HepG2 (cell line): Measurements from ENCODE around the gene TRIM3. TPM values are rescaled to one million over a fixed set of nuclear protein-coding genes. Genes with fewer than 3 reads are reported as not detected.

Experiments used
- CC2D1A ChIP-seq: sonication (generic); formaldehyde crosslinking; IDR thresholded peaks from 2 replicates; pipeline ENCODE4 v1.8.1; 2023; ENCODE audit warnings: mild to moderate bottlenecking, missing genetic modification reagents
- KAT7 ChIP-seq: IDR thresholded peaks from 2 replicates; pipeline ENCODE4 v1.6.1; 2018; ENCODE audit warnings: borderline replicate concordance, missing compliant biosample characterization
- NFIB ChIP-seq: sonication (generic); formaldehyde crosslinking; IDR thresholded peaks from 2 replicates; pipeline ENCODE4 v1.9.0; 2021; ENCODE audit warnings: missing genetic modification reagents, mild to moderate bottlenecking, borderline replicate concordance
- TBL1XR1 ChIP-seq: fragments of 150-350 bp; IDR thresholded peaks from 2 replicates; pipeline ENCODE4 v1.6.1; 2014; ENCODE audit warnings: borderline replicate concordance, low read length; ENCODE audit not compliant: partially characterized antibody
- ZBTB40 ChIP-seq, 2 experiments: fragments of 450-650 bp in 1 of 2; sonication (generic) in 1 of 2; formaldehyde crosslinking in 1 of 2; IDR thresholded peaks; 2 replicates each; pipeline versions ENCODE4 v1.6.1 to v1.8.0; 2016 to 2022; ENCODE audit warnings: antibody characterized with exemption in 1 of 2, mild to moderate bottlenecking in 1 of 2, missing genetic modification reagents in 1 of 2
- ZNF441 ChIP-seq: sonication (generic); formaldehyde crosslinking; IDR thresholded peaks from 2 replicates; pipeline ENCODE4 v1.7.0; 2021; ENCODE audit warnings: missing genetic modification reagents, borderline replicate concordance
- polyA plus RNA-seq, 8 experiments: library from polyadenylated mRNA; depleted of rRNA in 3 of 8; stranded (reverse) in 7 of 8; unstranded in 1 of 8; fragments of >200 nt; fragmentation: Illumina TruSeq in 4 of 8; extraction: Trizol in 4 of 8; gene quantifications; 2 replicates each; pipeline versions ENCODE4 v1.2.1 to v1.2.3, GENCODE V29; 2011 to 2016; ENCODE audit warnings: low read depth in 4 of 8, missing spikeins in 1 of 8, mixed read lengths in 1 of 8; ENCODE audit not compliant: insufficient read depth in 1 of 8
- total RNA-seq, 5 experiments: library from RNA; depleted of rRNA; stranded (reverse); fragments of >200 nt; fragmentation: Illumina TruSeq; extraction: Trizol; gene quantifications; 2 replicates each; pipeline ENCODE4 v1.2.3, GENCODE V29; 2016; ENCODE audit warnings: low read depth in 1 of 5

The TRIM3 gene
- total and polyA plus RNA-seq, 2 of the 13 experiments (the other 11 are each of a cell fraction or from before 2014, with no cell fraction given) = 3.6 to 6.3 TPM

- TF ChIP-seq ZBTB40 (IDR thresholded peaks at IDR 0.05) (no peak), ZBTB40 (CRISPR knock-in tag; IDR thresholded peaks at IDR 0.05) (no peak), TBL1XR1 (no peak), ZNF441 (CRISPR knock-in tag) (no peak), KAT7 (no peak), NFIB (no peak), CC2D1A (CRISPR knock-in tag) (no peak)
Measured at GRCh38 chr11:6486256-6486655, 12.5 kb upstream of the TRIM3 start (continued).
